GM19240 (cell line): ENCODE data around the gene FFAR3.

Source experiments
- DNase-seq: peaks from one replicate; pipeline ENCODE4 v3.0.0; 2011; ENCODE audit warnings: low spot score; ENCODE audit not compliant: insufficient read length

FFAR3 gene

GRCh38 chr19:35330475-35330874, 27.8 kb upstream of the FFAR3 start:
- DNase-seq = no peak

DNA sequence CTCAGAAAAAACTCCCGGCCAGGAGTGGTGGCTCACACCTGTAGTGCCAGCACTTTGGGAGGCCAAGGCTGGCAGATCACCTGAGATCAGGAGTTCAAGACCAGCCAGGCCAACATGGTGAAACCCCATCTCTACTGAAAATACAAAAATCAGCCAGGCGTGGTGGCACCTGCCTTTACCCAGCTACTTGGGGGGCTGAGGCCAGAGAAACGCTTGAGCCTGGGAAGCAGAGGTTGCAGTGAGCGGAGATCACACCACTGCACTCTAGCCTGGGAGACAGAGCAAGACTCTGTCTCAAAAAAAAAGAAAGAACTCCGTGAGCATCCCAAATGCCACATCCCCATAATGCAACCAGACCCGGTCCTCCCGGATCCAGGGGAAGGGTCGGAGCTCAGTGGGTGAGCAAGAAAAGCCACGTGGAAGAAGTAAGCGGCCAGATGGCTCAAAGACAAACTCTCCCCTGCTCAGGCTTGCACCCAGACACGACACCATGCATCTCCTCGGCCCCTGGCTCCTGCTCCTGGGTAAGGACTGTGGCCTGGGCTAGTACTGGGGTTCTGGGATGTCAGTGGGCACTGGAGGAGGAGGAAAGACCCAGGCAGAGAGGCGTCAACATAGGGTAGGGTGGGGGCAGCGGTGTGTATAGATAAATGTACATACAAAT, 26.6 kb upstream of the FFAR3 start:
- DNase-seq = no peak

GRCh38 chr19:35332817-35333216, 25.4 kb upstream of the FFAR3 start:
- no peak for DNase-seq

DNA sequence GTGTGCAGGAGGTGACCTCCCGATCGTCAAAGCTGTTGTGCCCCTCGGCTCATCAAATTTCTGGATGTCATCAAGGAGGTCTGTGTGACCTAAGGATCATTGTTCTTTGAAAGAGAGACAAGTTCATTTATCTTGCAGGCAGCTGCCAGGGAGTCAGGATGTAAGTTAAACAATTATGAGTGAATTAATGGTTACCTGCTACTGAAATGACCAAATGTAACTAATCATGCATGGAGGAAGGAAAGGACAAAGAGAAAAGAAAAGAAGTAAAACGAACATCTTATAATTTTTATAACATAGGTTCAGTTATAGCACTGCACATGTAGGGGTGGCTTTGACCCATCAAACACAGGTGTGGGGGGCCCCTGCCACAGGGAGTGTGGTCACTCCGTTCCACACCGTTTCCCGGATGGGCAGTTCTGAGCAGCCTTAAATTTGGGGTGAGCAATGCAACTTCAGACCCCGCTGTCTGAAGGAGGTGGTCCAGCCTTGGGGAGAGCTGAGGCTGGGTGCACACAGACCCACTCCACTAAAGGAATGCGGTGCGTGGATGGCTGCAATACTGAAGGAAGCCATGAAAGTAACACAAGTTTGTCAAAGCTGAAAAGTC, 24.0 kb upstream of the FFAR3 start:
- no peak for DNase-seq

- no peak for DNase-seq
Observed at GRCh38 chr19:35336166-35336955, 21.9 kb upstream of the FFAR3 start.

GRCh38 chr19:35337097-35337983, 20.9 kb upstream of the FFAR3 start:
- no peak for DNase-seq

- no peak for DNase-seq
Observed at GRCh38 chr19:35337984-35338296, 20.3 kb upstream of the FFAR3 start.

- no peak for DNase-seq
Observed at GRCh38 chr19:35340431-35340830, 17.8 kb upstream of the FFAR3 start.

GRCh38 chr19:35341006-35341405, 17.3 kb upstream of the FFAR3 start:
- no peak for DNase-seq

GRCh38 chr19:35341565-35342225, 16.6 kb upstream of the FFAR3 start:
- DNase-seq = no peak

DNA sequence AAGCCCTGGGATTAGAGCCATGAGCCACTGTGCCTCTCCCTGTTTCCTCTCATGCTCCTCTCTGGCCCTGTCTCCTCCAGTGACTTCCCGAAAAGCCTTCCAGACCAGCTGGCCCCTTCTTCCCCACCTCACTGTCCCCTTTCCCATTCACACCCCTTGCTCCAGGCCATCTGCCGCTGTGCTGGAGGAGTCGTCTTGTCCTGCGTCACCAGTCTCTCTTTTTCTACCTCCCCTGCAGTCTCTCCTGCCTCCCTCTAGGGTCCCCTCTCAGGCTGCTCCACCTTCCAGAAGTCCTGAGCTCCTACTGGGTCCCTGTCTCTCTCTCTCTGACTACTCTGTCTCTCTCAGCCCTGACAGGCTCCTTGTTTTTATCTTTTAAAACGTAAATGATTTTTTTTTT, 15.8 kb upstream of the FFAR3 start:
- DNase-seq = no peak

- no peak for DNase-seq
Observed at GRCh38 chr19:35344511-35345031, 13.7 kb upstream of the FFAR3 start.

DNA sequence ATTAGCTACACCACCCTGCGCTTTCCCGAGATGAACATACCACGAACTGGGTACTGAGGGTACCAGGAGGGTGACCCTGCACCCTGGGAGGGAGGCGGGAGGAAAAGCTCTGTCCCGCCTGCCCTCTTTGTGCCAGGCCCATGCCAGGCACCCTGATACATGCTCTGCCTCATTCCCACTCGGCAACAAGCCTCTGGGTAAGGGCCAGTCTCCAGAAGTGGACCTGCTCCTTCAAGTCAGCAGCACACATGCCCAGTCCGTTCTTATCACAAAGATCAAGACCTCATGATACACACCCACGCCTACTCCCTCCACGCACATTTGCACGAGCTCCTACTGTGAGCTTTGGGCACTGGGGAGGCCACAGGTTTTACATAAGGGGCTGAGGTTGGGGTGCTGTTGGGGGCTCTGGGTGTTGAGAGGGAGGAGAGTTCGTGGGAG, 12.6 kb upstream of the FFAR3 start:
- DNase-seq = no peak

- peak; percentile 57 for DNase-seq
Observed at GRCh38 chr19:35346193-35347052, 11.8 kb upstream of the FFAR3 start.

- peak; percentile 85 for DNase-seq
Observed at GRCh38 chr19:35347171-35347929, 10.9 kb upstream of the FFAR3 start, which contains the start of gene FFAR1. Gene FFAR1, plus strand, starts transcription at chr19:35347902. Its CDS starts 3,650 bp downstream, at chr19:35351552.

DNA sequence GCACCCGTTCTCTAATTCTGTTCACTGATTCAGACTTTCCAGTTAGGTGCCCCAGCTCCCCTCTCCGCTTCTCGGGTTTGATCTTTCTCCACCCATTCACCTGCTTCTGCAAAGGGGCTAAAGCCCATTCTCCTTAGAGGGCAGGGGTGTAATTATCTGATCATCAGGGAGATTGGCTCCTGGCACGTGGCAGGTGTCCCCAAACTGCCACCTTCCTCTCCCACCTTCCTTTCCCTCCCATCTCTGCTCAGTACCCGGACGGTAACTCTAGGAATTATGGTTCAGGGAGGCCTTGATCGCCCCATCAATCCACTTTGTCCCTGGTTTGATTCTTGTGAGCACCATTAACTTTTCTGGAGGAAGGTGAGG, 10.3 kb upstream of the FFAR3 start:
- no peak for DNase-seq

DNA sequence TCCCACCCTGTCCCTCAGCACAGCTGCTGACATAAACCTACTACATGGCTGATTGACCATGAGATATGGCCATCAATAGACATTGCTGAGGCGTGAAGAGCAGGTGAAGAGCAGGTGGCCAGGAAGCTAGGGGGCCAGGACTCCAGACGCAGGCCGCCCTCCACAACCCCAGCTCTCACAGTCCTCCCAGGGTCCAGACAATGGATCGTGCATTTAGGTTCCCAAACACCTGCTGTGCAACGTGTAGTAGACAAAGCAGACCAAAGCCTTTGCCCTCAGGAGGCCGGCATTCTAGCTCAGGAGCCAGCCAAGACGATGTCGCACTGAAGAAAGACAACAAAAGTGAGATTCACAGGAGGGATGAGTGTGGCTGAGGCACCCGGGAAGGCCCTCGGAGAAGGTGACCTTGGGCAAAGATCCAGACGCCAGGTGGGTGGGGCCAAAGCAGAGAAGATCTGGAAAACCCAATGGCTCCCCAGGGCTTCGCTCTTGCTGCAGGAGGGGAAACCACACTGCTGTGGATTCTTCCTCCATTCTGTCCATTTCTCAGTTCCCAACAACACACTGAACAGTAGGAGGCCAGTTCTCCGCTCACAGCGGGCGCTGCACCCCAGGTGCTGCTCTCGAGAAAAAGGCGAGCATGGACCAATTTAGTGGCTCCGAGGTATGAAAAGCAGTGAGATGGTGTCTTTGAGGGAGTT, 9.2 kb upstream of the FFAR3 start:
- no peak for DNase-seq
